Body of pancreas (tissue), 4 donors: Measurements from ENCODE around the gene PCDHA11.
"Not testable (repeated sequence)": the region's sequence is repeated elsewhere in the genome, so short reads cannot be mapped to it uniquely, and the experiment has no call there.

Experiments
- CTCF ChIP-seq, 7 experiments: fragments of 450-650 bp in 4 of 7; fragments of 200-600 bp in 3 of 7; sonication (generic) in 3 of 7; IDR thresholded peaks; one replicate each; pipeline ENCODE4 v1.5.1; 2016 to 2019; ENCODE audit warnings: antibody characterized with exemption in 7 of 7
- POLR2A ChIP-seq, 3 donors: fragments of 450-650 bp; IDR thresholded peaks; one replicate each; pipeline ENCODE4 v1.6.1; 2016; ENCODE audit warnings: antibody characterized with exemption in 3 of 3, mild to moderate bottlenecking in 2 of 3

GRCh38 chr5:140849831-140850634 is 18.7 kb upstream of the PCDHA11 start:
- not testable (repeated sequence) for TF ChIP-seq CTCF, POLR2A (IDR thresholded peaks at IDR 0.05)
